Stimulated activated CD8-positive, alpha-beta memory T cell treated with anti-CD3 and anti-CD28 coated beads, Interleukin-4, amount 100 ng/mL, for 48 hours (primary cell): ENCODE measurements around the gene UPK1A.
"Not testable (repeated sequence)": the region's sequence is repeated elsewhere in the genome, so short reads cannot be mapped to it uniquely, and the experiment has no call there.

ENCODE experiments used
- DNase-seq: peaks from one replicate; pipeline ENCODE4 v3.0.0-alpha.2; 2020

The UPK1A gene

GRCh38 chr19:35719402-35720162, 53.3 kb downstream of the UPK1A start:
- DNase-seq = no peak

- DNase-seq = no peak
These were observed 53.8 kb downstream of the UPK1A start for GRCh38 chr19:35720163-35720524.

- no peak for DNase-seq
These were observed 54.3 kb downstream of the UPK1A start for GRCh38 chr19:35720648-35721047.

- no peak for DNase-seq
These were observed 55.1 kb downstream of the UPK1A start for GRCh38 chr19:35721374-35721773.

- no peak for DNase-seq
These were observed 56.1 kb downstream of the UPK1A start for GRCh38 chr19:35722461-35722860.

GRCh38 chr19:35722897-35723296, 56.6 kb downstream of the UPK1A start:
- DNase-seq = no peak

GRCh38 chr19:35723671-35724070, 57.4 kb downstream of the UPK1A start:
- no peak for DNase-seq

GRCh38 chr19:35724132-35724531, 57.8 kb downstream of the UPK1A start:
- not testable (repeated sequence) for DNase-seq

- no peak for DNase-seq
These were observed 58.2 kb downstream of the UPK1A start for GRCh38 chr19:35724560-35724959.

GRCh38 chr19:35725216-35725861, 59.0 kb downstream of the UPK1A start:
- DNase-seq = no peak

GRCh38 chr19:35727053-35727955, 61.0 kb downstream of the UPK1A start:
- no peak for DNase-seq
